ENCODE data around the gene JADE1. TPM values are rescaled to one million over a fixed set of nuclear protein-coding genes. Genes with fewer than 3 reads are reported as not detected.

Gene JADE1
- total and polyA plus RNA-seq, 2 donors (not counting 1 experiment from before 2014, with no cell fraction given) = 36.2 to 49.9 TPM

- Histone ChIP-seq H3K79me2 (ENCODE audit: control insufficient read depth, insufficient read depth, low read length) (no peaks in the 10 kb centered on the region), H3K9ac (ENCODE audit: insufficient read depth, low read length) (no peak overlapping the region), H2AFZ (ENCODE audit: low read length) (no peak overlapping the region), H3K36me3 (ENCODE audit: control insufficient read depth, insufficient read depth, low read length) (no peaks in the 10 kb centered on the region), H4K20me1 (ENCODE audit: control insufficient read depth, extremely low read depth, insufficient read depth, low read length) (no peaks in the 10 kb centered on the region), H3K27ac (ENCODE audit: insufficient read depth, low read length) (no peak overlapping the region), H3K9me3 (ENCODE audit: control insufficient read depth, insufficient read depth, low read depth, low read length) (no peaks in the 10 kb centered on the region), H3K4me1 (ENCODE audit: control insufficient read depth, extremely low read depth, insufficient read depth, low read length) (no peaks in the 10 kb centered on the region), H3K4me3 (replicated peaks in 1 of 4; ENCODE audit: control extremely low read depth in 1 of 4, insufficient read depth in 1 of 4, low read depth in 3 of 4, low read length in 4 of 4) (no peak overlapping the region), H3K4me2 (ENCODE audit: extremely low read depth, insufficient read depth, low read length) (no peak overlapping the region), H3K27me3 (ENCODE audit: control insufficient read depth, insufficient read depth, low read length) (no peaks in the 10 kb centered on the region)
- TF ChIP-seq CTCF (conservative IDR thresholded peaks at IDR 0.05 in 1 of 2, IDR thresholded peaks at IDR 0.05 in 1 of 2; ENCODE audit: low read depth in 1 of 2, low read length in 2 of 2) (no peak), EZH2 (IDR thresholded peaks at IDR 0.05; ENCODE audit: low read length, missing control alignments) (no peak)
- peak in 1 of 2 donors; percentile 33 for DNase-seq (ENCODE audit: low read depth in 2 of 2)
Measured at GRCh38 chr4:128908735-128909134, 99.2 kb downstream of the JADE1 start.

- TF ChIP-seq EZH2 (IDR thresholded peaks at IDR 0.05; ENCODE audit: low read length, missing control alignments) = no peak
- TF ChIP-seq CTCF (conservative IDR thresholded peaks at IDR 0.05 in 1 of 2, IDR thresholded peaks at IDR 0.05 in 1 of 2; ENCODE audit: low read depth in 1 of 2, low read length in 2 of 2) = no peak
- no peak overlapping the region for H3K4me2 ChIP-seq (ENCODE audit: extremely low read depth, insufficient read depth, low read length)
- H2AFZ ChIP-seq (ENCODE audit: low read length) = no peak overlapping the region
- no peaks in the 10 kb centered on the region for H3K36me3 ChIP-seq (ENCODE audit: control insufficient read depth, insufficient read depth, low read length)
- H4K20me1 ChIP-seq (ENCODE audit: control insufficient read depth, extremely low read depth, insufficient read depth, low read length) = no peaks in the 10 kb centered on the region
- H3K4me1 ChIP-seq (ENCODE audit: control insufficient read depth, extremely low read depth, insufficient read depth, low read length) = no peaks in the 10 kb centered on the region
- no peaks in the 10 kb centered on the region for H3K9me3 ChIP-seq (ENCODE audit: control insufficient read depth, insufficient read depth, low read depth, low read length)
- no peak overlapping the region for H3K27ac ChIP-seq (ENCODE audit: insufficient read depth, low read length)
- no peak overlapping the region for H3K4me3 ChIP-seq (replicated peaks in 1 of 4; ENCODE audit: control extremely low read depth in 1 of 4, insufficient read depth in 1 of 4, low read depth in 3 of 4, low read length in 4 of 4)
- H3K79me2 ChIP-seq (ENCODE audit: control insufficient read depth, insufficient read depth, low read length) = no peaks in the 10 kb centered on the region
- H3K27me3 ChIP-seq (ENCODE audit: control insufficient read depth, insufficient read depth, low read length) = no peaks in the 10 kb centered on the region
- H3K9ac ChIP-seq (ENCODE audit: insufficient read depth, low read length) = no peak overlapping the region
- no peak for DNase-seq (ENCODE audit: low read depth in 2 of 2)
Measured at GRCh38 chr4:128913228-128913627, 103.7 kb downstream of the JADE1 start.

GRCh38 chr4:128915544-128915943 is 106.0 kb downstream of the JADE1 start:
- Histone ChIP-seq H3K36me3 (ENCODE audit: control insufficient read depth, insufficient read depth, low read length) (no peaks in the 10 kb centered on the region), H2AFZ (ENCODE audit: low read length) (no peak overlapping the region), H3K4me1 (ENCODE audit: control insufficient read depth, extremely low read depth, insufficient read depth, low read length) (no peaks in the 10 kb centered on the region), H3K9ac (ENCODE audit: insufficient read depth, low read length) (no peak overlapping the region), H3K27me3 (ENCODE audit: control insufficient read depth, insufficient read depth, low read length) (no peaks in the 10 kb centered on the region), H3K4me2 (ENCODE audit: extremely low read depth, insufficient read depth, low read length) (no peak overlapping the region), H3K9me3 (ENCODE audit: control insufficient read depth, insufficient read depth, low read depth, low read length) (no peaks in the 10 kb centered on the region), H3K4me3 (replicated peaks in 1 of 4; ENCODE audit: control extremely low read depth in 1 of 4, insufficient read depth in 1 of 4, low read depth in 3 of 4, low read length in 4 of 4) (no peak overlapping the region), H3K27ac (ENCODE audit: insufficient read depth, low read length) (no peak overlapping the region), H4K20me1 (ENCODE audit: control insufficient read depth, extremely low read depth, insufficient read depth, low read length) (no peaks in the 10 kb centered on the region), H3K79me2 (ENCODE audit: control insufficient read depth, insufficient read depth, low read length) (no peaks in the 10 kb centered on the region)
- TF ChIP-seq CTCF (conservative IDR thresholded peaks at IDR 0.05 in 1 of 2, IDR thresholded peaks at IDR 0.05 in 1 of 2; ENCODE audit: low read depth in 1 of 2, low read length in 2 of 2) (no peak), EZH2 (IDR thresholded peaks at IDR 0.05; ENCODE audit: low read length, missing control alignments) (no peak)
- DNase-seq (ENCODE audit: low read depth in 2 of 2) = no peak
